ENCODE data around the gene WNT2B. TPM values are rescaled to one million over a fixed set of nuclear protein-coding genes. Genes with fewer than 3 reads are reported as not detected.

The WNT2B gene
- total and polyA plus RNA-seq, 2 of the 8 experiments (the other 6 are each of a cell fraction or from before 2014, with no cell fraction given) = 0.33 to 2.0 TPM

Small RNAs within 50 kb of the gene (microRNA-seq; reads per million reads assigned to microRNA genes)
- gene MIR4256 (ENCODE audit: borderline microRNAs expressed in 2 of 2, borderline number of aligned reads in 2 of 2, borderline replicate concordance in 1 of 2) = 0 reads per million in 2 experiments

Other genes starting within 250 kb of the WNT2B start
- gene CTTNBP2NL, start 112.8 kb upstream of the WNT2B start, total RNA-seq (2021; fragmentation: NEBNext Ultra II Directional; extraction: Animal tissue kit (Norgen Biotek cat#: 25700)) = 34.9 and 35.1 TPM in 2 replicates
- gene CTTNBP2NL, start 112.8 kb upstream of the WNT2B start, polyA plus RNA-seq (2011; rRNA removed) = 4.8 and 6.4 TPM in 2 replicates
- gene ST7L, start 110.2 kb downstream of the WNT2B start, total RNA-seq (2021; fragmentation: NEBNext Ultra II Directional; extraction: Animal tissue kit (Norgen Biotek cat#: 25700)) = 16.2 and 18.1 TPM in 2 replicates
- 9.6 and 10.5 TPM in 2 replicates for gene ST7L, start 110.2 kb downstream of the WNT2B start, polyA plus RNA-seq (2011; rRNA removed)
- 107 and 114 TPM in 2 replicates for gene CAPZA1, start 110.9 kb downstream of the WNT2B start, total RNA-seq (2021; fragmentation: NEBNext Ultra II Directional; extraction: Animal tissue kit (Norgen Biotek cat#: 25700))
- 23.3 and 48.9 TPM in 2 replicates for gene CAPZA1, start 110.9 kb downstream of the WNT2B start, polyA plus RNA-seq (2011; rRNA removed)
- 105 and 109 TPM in 2 replicates for gene MOV10, start 165.7 kb downstream of the WNT2B start, total RNA-seq (2021; fragmentation: NEBNext Ultra II Directional; extraction: Animal tissue kit (Norgen Biotek cat#: 25700))
- gene MOV10, start 165.7 kb downstream of the WNT2B start, polyA plus RNA-seq (2011; rRNA removed) = 57.3 and 83.7 TPM in 2 replicates
- gene RHOC, start 198.2 kb downstream of the WNT2B start, total RNA-seq (2021; fragmentation: NEBNext Ultra II Directional; extraction: Animal tissue kit (Norgen Biotek cat#: 25700)) = 53.6 and 57.6 TPM in 2 replicates
- 97.5 and 114 TPM in 2 replicates for gene RHOC, start 198.2 kb downstream of the WNT2B start, polyA plus RNA-seq (2011; rRNA removed)
- gene PPM1J, start 206.4 kb downstream of the WNT2B start, total RNA-seq (2021; fragmentation: NEBNext Ultra II Directional; extraction: Animal tissue kit (Norgen Biotek cat#: 25700)) = 17.5 and 19.4 TPM in 2 replicates
- 31.6 and 45.4 TPM in 2 replicates for gene PPM1J, start 206.4 kb downstream of the WNT2B start, polyA plus RNA-seq (2011; rRNA removed)